HG03575 (cell line): ENCODE measurements around the gene CCDC6.
"Not testable (repeated sequence)": the region's sequence is repeated elsewhere in the genome, so short reads cannot be mapped to it uniquely, and the experiment has no call there.

Experiments used
- ATAC-seq: cut with Tn5 transposase; IDR thresholded peaks from one replicate; pipeline ENCODE4 v1.9.1; 2021; ENCODE audit not compliant: unreplicated experiment, insufficient number of reproducible peaks, low FRiP score; ENCODE audit errors: extremely low read depth

The CCDC6 gene

DNA sequence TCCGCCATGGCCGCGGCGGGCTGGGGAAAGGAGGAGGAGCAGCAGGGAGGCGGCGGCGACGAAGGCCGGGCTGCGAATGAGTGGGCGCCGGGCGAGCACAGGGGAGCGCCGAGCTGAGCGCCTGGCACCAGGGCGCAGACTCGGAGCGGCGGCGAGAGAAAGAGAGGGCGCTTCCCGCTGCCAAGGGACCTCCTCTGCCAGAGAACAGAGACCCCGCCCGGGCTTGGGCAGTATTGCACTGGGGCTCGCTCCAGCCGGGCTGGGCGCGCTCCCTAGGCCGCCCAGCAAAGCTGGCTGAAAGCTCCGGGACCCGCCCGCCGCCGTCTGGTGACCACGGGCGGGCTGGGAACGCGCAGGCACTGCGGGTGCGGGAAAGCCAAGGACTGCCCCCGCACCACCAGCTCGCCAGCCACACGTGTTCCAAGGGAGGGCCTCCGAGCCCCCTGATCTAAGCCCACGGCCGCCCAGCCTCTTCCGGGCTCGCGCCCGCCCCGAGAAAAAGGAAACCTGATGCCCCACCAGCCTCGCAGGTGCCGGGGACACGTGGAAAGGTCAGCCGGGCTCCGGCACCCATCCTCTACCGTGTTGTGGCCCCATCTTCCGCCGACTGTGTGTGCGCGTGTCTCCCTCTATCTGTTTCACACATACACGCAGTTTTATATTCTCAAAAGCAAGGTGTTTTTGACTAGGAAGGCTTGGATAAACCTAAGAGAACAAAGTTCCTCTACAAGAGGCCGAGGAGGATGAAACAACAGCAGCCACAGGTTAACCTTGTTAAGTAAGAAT lies at the start of gene CCDC6:
TSS of gene CCDC6 (minus strand) at position 140 of the 786 bp plus-strand sequence. CDS start at position 8, 132 bp downstream.
- peak; percentile 52 for ATAC-seq

DNA sequence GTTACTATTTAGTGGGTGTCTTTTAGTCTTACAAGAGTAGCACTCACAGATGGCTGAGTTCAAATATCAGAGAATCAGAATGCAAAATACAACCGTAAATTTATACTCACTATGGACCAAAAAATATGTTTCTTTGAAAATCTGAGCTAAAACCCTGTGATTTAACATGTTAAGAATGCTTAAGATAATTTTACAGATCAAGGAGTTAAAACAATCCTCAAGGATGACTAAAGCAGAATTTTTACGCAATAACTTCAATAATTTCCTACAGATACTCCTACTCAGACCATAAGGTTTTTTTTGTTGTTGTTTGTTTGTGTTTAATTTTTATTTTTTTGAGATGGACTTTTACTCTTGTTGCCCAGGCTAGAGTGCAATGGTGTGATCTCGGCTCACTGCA lies 47.9 kb upstream of the CCDC6 start:
- no peak for ATAC-seq

DNA sequence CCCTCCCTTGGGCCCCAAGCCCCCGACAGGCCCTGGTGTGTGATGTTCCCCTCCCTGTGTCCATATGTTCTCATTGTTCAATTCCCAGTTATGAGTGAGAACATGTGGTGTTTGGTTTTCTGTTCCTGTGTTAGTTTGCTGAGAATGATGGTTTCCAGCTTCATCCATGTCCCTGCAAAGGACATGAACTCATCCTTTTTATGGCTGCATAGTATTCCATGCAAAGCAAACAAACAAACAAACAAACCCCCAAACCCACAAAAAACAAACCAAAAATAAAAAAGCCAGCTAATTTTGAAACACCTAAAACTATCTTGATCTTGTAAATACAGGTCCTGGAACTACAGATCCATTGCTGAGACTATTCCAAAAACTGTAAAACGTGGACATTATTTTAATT lies 47.4 kb upstream of the CCDC6 start:
- not testable (repeated sequence) for ATAC-seq

DNA sequence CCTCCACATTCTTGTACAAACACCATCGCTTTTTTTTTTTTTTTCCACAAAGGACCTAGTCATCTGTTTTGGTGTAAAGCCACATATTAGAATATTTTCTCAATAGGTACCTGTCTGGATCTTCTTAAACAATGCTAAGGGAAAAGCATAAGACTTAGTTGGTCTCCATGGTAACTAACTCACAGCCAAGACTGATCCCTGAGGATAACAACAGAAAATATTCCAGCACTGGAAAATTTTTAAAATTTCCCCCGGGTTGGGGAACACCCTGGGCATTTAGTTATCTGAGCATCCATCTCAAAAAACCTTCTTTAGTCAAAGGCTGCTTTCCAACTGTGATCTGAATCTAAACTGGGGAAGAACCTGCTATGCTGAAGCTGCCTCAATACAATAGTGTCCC lies 43.7 kb upstream of the CCDC6 start:
- ATAC-seq, result no peak

DNA sequence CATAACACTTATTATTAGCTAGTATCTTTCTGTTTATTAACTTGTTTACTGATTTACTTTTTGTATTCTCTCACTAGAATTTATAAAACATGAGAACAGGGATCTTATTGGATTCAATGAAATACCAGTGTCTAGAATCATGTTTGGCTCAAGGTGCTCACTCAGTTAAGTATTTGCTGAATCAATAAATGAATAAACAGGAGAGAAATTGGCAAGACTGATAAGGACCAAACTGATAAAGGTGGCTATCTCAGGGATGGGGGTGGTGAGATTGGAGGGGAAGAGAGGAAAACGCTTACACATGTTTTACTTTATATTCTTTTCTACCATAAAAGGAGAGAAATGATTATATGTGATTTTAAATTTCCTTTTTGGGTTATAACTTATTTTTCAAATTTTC lies 43.3 kb upstream of the CCDC6 start:
- ATAC-seq, result no peak

DNA sequence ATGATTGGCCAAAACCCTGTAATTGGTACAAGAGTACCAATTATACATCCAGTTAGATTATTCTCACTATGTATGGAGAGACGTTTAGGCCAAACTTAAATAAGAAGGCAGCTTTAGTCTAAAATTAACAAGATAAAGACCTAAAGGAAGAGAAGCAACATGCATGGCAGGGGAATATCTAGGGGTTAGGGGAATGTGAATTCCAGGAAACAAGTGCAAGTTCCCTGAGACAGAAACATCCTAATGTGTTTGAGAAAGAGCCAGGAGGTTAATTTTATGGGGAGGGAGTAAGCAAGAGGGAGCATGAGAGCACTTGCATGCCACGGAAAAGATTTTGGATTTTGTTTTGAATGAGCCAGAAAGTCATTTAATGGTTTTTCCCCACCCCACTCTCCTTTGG lies 39.6 kb upstream of the CCDC6 start:
- ATAC-seq, result no peak

DNA sequence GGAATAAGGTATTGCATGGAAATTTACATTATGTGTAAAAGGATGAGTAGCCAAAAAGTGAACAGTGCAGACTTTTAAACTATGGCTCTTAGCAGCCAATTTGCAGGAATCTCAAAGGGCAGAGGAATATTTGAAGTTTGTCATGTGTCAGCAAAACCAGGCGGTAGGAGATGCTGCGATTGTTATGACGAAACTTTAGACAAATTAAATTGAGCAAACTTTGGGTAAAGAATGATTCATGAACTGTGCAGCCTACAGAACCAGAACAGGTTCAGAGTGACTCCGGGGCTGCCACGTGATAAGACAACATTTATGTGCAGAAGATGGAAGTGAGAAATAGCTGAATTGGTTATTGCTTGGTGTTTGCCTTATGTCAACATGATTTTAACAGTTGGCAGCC lies 39.2 kb upstream of the CCDC6 start:
- no peak for ATAC-seq

DNA sequence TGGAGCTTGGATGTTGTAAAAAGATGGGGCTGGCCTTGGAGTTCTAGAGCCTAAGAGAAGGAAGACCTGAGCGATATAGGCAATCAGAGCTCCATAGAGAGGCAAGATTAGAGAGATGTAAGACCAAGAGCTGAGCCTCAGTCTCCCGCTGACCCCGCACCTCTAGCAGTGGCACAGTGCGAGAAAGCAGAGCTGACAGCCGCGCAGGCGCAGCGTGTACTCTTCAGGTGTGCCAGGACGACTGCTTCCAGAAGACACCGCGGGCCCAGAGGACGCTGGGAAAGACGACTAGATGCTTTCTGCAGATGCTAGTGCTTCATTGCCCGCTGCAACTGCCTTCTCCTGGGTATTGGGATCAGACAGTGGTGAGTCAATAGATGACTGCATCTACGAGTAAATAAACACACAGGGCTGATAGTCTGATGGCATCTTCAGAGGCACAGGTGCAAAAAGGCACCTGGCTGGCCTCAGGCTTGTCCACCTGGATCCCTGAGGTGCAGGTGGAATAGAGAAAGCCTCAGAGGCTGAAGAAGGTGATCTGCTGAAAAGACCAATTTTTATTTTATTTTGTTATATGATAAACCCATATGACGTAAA lies 38.1 kb upstream of the CCDC6 start:
- ATAC-seq, result no peak

DNA sequence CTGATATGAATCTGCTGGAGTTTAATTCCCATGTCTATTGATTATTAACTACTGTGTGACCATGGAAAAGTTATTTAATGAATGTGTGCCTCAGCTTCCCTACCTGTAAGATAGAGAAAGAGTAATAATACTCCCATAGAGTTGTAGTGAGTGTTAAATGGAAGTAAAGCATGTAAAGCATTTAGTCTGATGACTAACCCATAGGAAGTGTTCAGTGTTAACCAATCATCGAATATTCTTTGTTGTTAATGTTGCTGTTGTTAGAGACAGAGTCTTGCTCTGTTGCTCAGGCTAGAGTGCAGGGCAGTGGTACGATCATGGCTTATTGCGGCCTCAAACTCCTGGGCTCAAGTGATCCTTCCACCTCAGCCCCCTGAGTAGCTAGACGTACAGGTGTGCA lies 36.2 kb upstream of the CCDC6 start:
- no peak for ATAC-seq

DNA sequence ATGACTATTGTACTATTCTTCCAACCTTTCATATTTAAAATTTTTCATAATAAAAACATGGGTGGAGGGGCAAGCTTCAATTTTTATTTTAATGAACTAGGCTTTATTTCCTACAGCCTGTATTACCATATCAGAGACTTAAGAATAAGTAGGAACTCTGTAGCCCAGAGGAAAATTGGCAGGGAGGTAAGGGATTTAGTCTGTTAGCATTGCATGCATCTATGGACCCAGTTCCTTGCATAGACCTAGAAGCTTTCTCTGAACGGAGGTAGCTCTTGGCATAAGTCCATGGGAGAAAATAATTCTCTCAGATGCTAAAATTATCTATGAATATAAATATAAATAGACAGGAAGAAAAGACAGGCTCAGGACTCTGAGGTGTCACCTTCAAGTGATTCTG lies 31.4 kb upstream of the CCDC6 start:
- no peak for ATAC-seq

DNA sequence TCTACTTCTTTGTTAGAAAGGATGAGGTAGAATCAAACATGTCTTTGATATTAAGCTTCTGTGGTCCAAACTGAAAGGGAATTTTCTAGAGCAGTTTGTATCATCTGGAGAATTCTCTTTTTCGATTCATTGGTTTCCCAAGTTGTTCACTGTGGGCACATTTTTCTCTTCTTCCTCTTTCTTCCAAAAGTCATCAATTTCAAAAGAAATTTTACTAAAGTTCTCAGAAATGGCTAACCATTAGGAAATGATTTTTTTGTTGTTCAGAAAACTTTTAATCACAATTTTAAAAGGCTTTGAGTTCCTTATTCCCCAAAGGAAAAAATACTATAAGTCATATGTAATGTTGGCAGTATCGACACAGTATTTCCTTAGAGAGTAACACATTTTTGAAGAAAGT lies 28.3 kb upstream of the CCDC6 start:
- ATAC-seq, result no peak

DNA sequence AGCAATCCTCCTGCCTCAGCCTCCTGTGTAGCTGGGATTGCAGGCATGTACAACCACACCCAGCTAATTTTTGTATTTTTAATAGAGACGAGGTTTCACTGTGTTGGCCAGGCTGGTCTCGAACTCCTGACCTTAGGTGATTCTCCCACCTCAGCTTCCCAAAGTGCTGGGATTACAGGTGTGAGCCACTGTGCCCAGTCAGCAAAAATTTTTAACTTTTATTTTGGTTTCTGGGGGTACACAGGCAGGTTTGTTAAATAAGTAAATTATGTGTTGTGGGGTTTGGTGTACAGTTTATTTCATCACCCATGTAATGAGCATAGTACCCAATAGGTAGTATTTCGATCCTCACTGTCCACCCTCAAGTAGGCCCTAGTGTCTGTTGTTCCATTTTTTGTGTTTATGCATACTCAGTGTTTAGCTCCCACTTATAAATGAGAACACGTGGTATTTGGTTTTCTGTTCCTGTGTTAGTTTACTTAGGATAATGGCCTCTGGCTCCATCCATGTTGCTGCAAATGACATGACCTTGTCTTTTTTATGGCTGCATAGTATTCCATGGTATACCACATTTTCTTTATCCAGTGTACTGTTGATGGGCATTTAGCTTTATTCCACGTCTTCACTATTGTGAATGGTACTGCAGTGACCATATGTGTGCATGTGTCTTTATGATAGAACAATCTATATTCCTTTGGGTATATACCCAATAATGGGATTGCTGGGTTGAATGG lies 24.6 kb upstream of the CCDC6 start:
- not testable (repeated sequence) for ATAC-seq

DNA sequence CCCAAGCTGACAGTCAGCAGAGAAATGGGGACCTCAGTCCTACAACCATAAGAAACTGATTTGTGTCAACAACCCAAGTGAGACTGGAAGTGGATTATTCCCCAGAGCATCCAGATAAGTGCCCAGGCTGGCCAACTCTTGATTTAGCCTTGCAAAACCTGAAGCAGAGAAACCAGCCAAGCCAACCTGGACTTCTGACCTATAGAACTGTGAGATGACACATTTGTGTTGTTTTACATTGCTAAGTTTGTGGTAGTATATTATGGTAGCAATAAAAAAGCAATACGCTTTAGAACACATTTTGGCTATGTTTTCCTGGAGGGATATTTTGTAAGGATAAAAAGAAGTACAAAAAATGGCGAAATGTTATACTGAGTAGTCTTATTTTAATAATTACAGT lies 19.7 kb upstream of the CCDC6 start:
- ATAC-seq, result no peak

DNA sequence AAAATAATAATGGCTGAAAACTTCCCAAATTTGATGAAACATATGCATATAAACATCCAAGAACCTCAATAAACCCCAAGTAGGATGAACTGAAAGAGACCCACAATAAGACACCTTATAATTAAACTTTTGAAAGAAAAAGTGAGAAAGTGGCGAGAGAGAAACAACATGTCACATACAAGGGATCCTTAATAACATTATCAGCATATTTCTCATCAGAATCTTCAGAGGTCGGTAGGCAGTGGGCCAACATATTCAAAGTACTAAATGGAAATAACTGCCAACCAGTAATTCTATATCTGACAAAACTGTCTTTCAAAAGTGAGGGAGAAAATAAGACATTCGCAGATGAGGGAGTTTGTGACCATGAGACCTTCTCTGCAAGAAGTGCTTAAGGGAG lies 16.6 kb upstream of the CCDC6 start:
- no peak for ATAC-seq

DNA sequence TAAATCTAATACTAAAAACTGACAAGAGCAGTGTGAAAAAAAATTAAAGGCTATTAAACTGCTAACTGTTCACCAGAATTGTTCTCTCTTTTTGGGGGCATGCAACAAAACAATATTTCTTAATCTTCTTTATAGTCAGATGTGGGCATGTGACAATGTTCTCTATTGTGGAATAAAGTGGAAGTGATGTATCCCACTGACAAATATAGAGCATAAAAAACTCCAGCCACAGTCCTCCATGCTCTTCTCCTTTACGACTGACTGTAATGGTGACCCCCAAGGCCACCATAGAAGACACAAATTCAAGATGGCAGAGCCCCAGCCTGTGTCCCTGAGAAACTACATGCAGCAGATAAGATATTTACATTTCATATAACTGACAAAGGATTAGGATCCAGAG lies 11.6 kb upstream of the CCDC6 start:
- ATAC-seq, result no peak

DNA sequence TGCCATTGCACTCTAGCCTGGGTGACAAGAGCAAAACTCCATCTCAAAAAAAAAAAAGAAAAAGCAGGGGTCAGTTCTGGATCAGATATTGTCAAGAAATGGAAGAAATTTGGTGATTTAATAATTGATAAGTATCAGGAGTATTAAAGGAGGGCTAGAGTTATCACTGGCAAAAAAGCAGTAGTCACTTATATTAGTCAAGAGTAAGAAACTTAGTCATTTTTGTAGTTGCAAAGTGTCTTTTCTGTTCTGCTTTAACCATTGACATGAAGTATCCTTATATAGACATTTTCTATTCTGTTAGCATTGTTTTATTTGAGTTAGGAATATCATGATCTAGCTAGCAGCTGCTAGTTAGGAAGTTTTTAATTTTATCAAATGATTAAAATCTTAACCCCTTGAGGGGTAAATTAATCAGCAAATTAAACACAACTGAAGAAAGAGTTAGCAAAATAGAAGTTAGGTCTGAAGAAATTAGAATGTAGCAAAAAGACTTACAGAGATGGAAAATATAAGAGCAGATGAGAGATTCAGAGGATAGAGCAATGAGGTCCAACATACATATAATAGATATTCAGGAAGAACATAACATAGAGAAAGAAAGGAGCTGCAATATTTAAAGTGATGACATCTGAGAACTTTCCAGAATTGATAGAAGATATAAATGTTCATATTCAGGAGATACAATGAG lies 7.3 kb upstream of the CCDC6 start:
- no peak for ATAC-seq

DNA sequence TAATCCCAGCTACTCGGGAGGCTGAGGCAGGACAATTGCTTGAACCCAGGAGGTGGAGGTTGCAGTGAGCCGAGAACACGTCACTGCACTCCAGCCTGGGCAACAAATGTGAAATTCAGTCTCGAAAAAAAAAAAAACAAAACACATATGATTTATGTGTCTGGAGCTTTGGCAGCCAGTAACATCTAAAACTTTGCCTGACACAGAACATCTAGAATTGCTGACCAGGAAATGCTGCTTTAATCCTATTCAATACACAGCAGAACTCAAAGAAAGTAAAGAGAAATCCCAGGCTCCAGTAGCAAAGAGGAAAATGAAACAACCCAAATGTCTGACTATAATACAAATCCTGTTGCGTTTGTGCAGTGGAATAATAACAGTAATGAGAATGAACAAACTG lies 4.5 kb upstream of the CCDC6 start:
- no peak for ATAC-seq

DNA sequence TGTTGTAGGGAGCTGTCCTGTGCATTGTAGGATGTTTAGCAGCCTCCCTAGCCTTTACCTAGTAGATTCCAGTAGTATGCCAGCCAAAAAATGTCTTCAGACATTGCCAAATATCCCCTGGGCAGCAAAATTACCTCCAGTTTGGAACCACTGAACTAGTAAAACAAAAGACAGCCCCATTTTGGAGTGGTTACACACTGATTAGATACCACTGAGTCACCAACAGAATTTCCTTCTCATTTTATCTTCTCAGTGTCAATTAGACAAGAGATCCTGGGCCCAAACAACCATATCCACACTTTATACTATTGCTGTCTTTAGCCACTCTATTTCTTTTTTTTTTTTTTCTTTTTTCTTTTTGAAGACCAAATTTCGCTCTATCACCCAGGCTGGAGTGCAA lies 3.5 kb upstream of the CCDC6 start:
- ATAC-seq, result no peak

DNA sequence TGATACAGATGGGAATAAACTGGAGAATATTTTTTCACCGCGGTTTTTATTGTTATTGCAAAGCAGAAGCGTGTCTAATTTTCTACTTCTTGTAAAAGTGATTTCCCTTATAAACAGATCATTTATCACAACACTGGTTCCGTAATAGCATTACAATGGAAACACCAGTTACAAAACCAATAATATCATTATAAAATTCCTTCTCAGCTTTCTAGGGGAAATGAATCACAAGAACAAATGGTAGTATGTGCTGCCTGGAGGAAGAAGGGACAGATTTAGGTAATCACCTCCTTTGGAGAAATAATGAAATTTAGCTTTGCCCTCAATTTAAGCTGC lies 2.4 kb upstream of the CCDC6 start:
- no peak for ATAC-seq
